H9 (cell line): ENCODE results near the gene GGT5. TPM values are rescaled to one million over a fixed set of nuclear protein-coding genes. Genes with fewer than 3 reads are reported as not detected.

Experiments used
- DNase-seq: peaks from one replicate; pipeline ENCODE4 v3.0.0-alpha.2; 2017
- H2AFZ ChIP-seq: one replicate; pipeline ENCODE4 v1.6.1; 2013; ENCODE audit warnings: mild to moderate bottlenecking, low read length, control low read depth, moderate library complexity
- H2AK5ac ChIP-seq: 2 replicates; pipeline ENCODE4 v1.6.1; 2013; ENCODE audit warnings: low read length, control low read depth, mixed read lengths; ENCODE audit not compliant: insufficient read length
- H2BK120ac ChIP-seq: one replicate; pipeline ENCODE4 v1.6.1; 2013; ENCODE audit warnings: low read depth, mild to moderate bottlenecking, low read length, control low read depth, inconsistent platforms; ENCODE audit not compliant: poor library complexity, severe bottlenecking
- H2BK12ac ChIP-seq: 2 replicates; pipeline ENCODE4 v1.6.1; 2013; ENCODE audit warnings: low read length, control low read depth, mixed read lengths, low read depth; ENCODE audit not compliant: insufficient read length
- H2BK15ac ChIP-seq: 2 replicates; pipeline ENCODE4 v1.6.1; 2013; ENCODE audit warnings: low read depth, low read length, control low read depth
- H2BK20ac ChIP-seq: one replicate; pipeline ENCODE4 v1.6.1; 2013; ENCODE audit warnings: low read depth, mild to moderate bottlenecking, low read length, control low read depth, inconsistent platforms; ENCODE audit not compliant: poor library complexity, severe bottlenecking
- H2BK5ac ChIP-seq: 2 replicates; pipeline ENCODE4 v1.6.1; 2013; ENCODE audit warnings: low read length, control low read depth, mixed read lengths; ENCODE audit not compliant: insufficient read length
- H3K14ac ChIP-seq: 2 replicates; pipeline ENCODE4 v1.6.1; 2013; ENCODE audit warnings: low read length, control low read depth; ENCODE audit not compliant: insufficient read depth
- H3K18ac ChIP-seq: 2 replicates; pipeline ENCODE4 v1.6.1; 2013; ENCODE audit warnings: low read depth, mild to moderate bottlenecking, mixed read lengths, low read length, control low read depth; ENCODE audit not compliant: insufficient read length
- H3K23ac ChIP-seq: 2 replicates; pipeline ENCODE4 v1.6.1; 2013; ENCODE audit warnings: low read length, control low read depth, mixed read lengths, low read depth; ENCODE audit not compliant: insufficient read length
- H3K23me2 ChIP-seq: 2 replicates; pipeline ENCODE4 v1.6.1; 2013; ENCODE audit warnings: low read depth, mild to moderate bottlenecking, mixed read lengths, low read length, control low read depth; ENCODE audit not compliant: insufficient read length, poor library complexity, severe bottlenecking
- H3K27ac ChIP-seq: 2 replicates; pipeline ENCODE4 v1.5.1; 2013; ENCODE audit warnings: low read length, control low read depth, mixed read lengths, low read depth; ENCODE audit not compliant: insufficient read length
- H3K27me3 ChIP-seq: 2 replicates; pipeline ENCODE4 v1.6.1; 2013; ENCODE audit warnings: low read length, control low read depth, inconsistent platforms; ENCODE audit not compliant: insufficient read depth
- H3K4ac ChIP-seq: 2 replicates; pipeline ENCODE4 v1.6.1; 2013; ENCODE audit warnings: low read depth, mild to moderate bottlenecking, control low read depth, inconsistent platforms, low read length, moderate library complexity
- H3K4me1 ChIP-seq: 2 replicates; pipeline ENCODE4 v1.6.1; 2013; ENCODE audit warnings: low read length, control low read depth, inconsistent platforms; ENCODE audit not compliant: insufficient read depth
- H3K4me2 ChIP-seq: 2 replicates; pipeline ENCODE4 v1.6.1; 2013; ENCODE audit warnings: low read length, control low read depth, mixed read lengths; ENCODE audit not compliant: insufficient read length, insufficient read depth
- H3K56ac ChIP-seq: 2 replicates; pipeline ENCODE4 v1.6.1; 2013; ENCODE audit warnings: low read depth, mild to moderate bottlenecking, mixed read lengths, low read length, control low read depth; ENCODE audit not compliant: insufficient read length
- H3K79me1 ChIP-seq: 2 replicates; pipeline ENCODE4 v1.6.1; 2013; ENCODE audit warnings: low read depth, mild to moderate bottlenecking, moderate library complexity, low read length, control low read depth, inconsistent platforms; ENCODE audit not compliant: insufficient read depth, poor library complexity, severe bottlenecking
- H3K79me2 ChIP-seq: 2 replicates; pipeline ENCODE4 v1.6.1; 2013; ENCODE audit warnings: low read length, control low read depth, inconsistent platforms; ENCODE audit not compliant: insufficient read depth
- H3K9ac ChIP-seq: 2 replicates; pipeline ENCODE4 v1.6.1; 2013; ENCODE audit warnings: low read length, control low read depth, mixed read lengths; ENCODE audit not compliant: insufficient read length; ENCODE audit errors: extremely low read depth
- H3K9me3 ChIP-seq: one replicate; pipeline ENCODE4 v1.6.1; 2013; ENCODE audit warnings: low read depth, low read length, inconsistent platforms; ENCODE audit not compliant: control insufficient read depth
- H3T11ph ChIP-seq: one replicate; pipeline ENCODE4 v1.6.1; 2013; ENCODE audit warnings: mild to moderate bottlenecking, low read length, control low read depth, inconsistent platforms
- H4K20me1 ChIP-seq: one replicate; pipeline ENCODE4 v1.6.1; 2013; ENCODE audit not compliant: control insufficient read depth, insufficient read length, insufficient read depth
- H4K5ac ChIP-seq: 2 replicates; pipeline ENCODE4 v1.6.1; 2013; ENCODE audit warnings: low read depth, mild to moderate bottlenecking, mixed read lengths, low read length, control low read depth; ENCODE audit not compliant: insufficient read length
- H4K8ac ChIP-seq: replicated peaks from 2 replicates; pipeline ENCODE4 v1.6.1; 2013; ENCODE audit warnings: low read length, control low read depth, mixed read lengths, low read depth; ENCODE audit not compliant: insufficient read length
- H4K91ac ChIP-seq: 2 replicates; pipeline ENCODE4 v1.6.1; 2013; ENCODE audit warnings: low read depth, mild to moderate bottlenecking, moderate library complexity, mixed read lengths, low read length, control low read depth; ENCODE audit not compliant: insufficient read length
- H3K27ac Mint-ChIP-seq, 3 experiments: 2 replicates in 2 of 3; 3 replicates in 1 of 3; pipeline ENCODE4 v1.8.0; 2020 to 2021; ENCODE audit warnings: mixed read lengths in 3 of 3, mild to moderate bottlenecking in 1 of 3, moderate library complexity in 1 of 3
- H3K27me3 Mint-ChIP-seq: 2 replicates; pipeline ENCODE4 v1.8.0; 2021; ENCODE audit warnings: low read depth, mild to moderate bottlenecking, moderate library complexity, mixed read lengths
- H3K36me3 Mint-ChIP-seq, 3 experiments: 2 replicates in 2 of 3; 3 replicates in 1 of 3; pipeline ENCODE4 v1.8.0; 2020 to 2021; ENCODE audit warnings: low read depth in 3 of 3, mixed read lengths in 3 of 3; ENCODE audit not compliant: insufficient read depth in 1 of 3
- H3K4me1 Mint-ChIP-seq, 2 experiments: 2 replicates each; pipeline ENCODE4 v1.8.0; 2020; ENCODE audit warnings: mixed read lengths in 2 of 2
- H3K4me3 Mint-ChIP-seq, 2 experiments: 2 replicates in 1 of 2; 3 replicates in 1 of 2; pipeline ENCODE4 v1.8.0; 2020 to 2021; ENCODE audit warnings: mild to moderate bottlenecking in 2 of 2, mixed read lengths in 2 of 2, moderate library complexity in 1 of 2
- H3K9me3 Mint-ChIP-seq, 2 experiments: 2 replicates in 1 of 2; 3 replicates in 1 of 2; pipeline ENCODE4 v1.8.0; 2020; ENCODE audit warnings: mild to moderate bottlenecking in 2 of 2, mixed read lengths in 2 of 2, moderate library complexity in 1 of 2
- WGBS: extraction: QIAGEN DNeasy Blood & Tissue Kit; methylation state at CpG from one replicate; pipeline ENCODE4 v1.1.7; 2013; ENCODE audit warnings: missing lambda C conversion rate, low lambda C conversion rate, mixed read lengths; ENCODE audit not compliant: insufficient read length; ENCODE audit errors: extremely low coverage; 5-methylcytosine and 5-hydroxymethylcytosine counted together
- total RNA-seq: library from RNA; stranded (reverse); gene quantifications from 2 replicates; pipeline ENCODE4 v1.2.1, GENCODE V29; 2021
- TF ChIP-seq, protein P1 (sequence below): fragments of 200-600 bp; sonication (generic); conservative IDR thresholded peaks from 3 replicates; pipeline ENCODE4 v1.8.0; 2021; ENCODE audit warnings: antibody characterized with exemption, mild to moderate bottlenecking

GGT5 gene
- total RNA-seq, 1 experiment from 2014 or later, result 0.20 TPM

DNA sequence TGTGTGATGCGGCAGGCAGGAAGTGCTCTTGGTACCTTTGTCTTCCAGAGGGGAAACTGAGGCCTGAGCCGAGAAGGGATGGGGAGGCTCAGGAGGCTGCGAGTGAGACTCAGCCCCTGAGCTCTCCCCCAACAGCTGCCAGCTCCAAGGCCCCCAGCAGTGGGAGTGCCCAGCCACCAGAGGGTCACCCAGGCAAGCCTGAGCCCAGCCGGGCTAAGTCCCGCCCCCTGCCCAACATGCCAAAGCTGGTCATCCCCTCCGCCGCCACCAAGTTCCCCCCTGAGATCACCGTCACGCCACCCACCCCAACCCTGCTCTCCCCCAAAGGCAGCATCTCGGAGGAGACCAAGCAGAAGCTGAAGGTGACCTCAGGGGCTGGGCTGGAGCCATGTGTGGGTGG, 67.4 kb downstream of the GGT5 start:
- H4K20me1 ChIP-seq, result no peaks in the 10 kb centered on the region
- WGBS, result no CpG with 5 or more reads among the region's 10 CpGs

More for the DNA sequence above, 67.4 kb downstream of the GGT5 start:
- Histone ChIP-seq H2BK120ac (no peak overlapping the region), H3T11ph (no peak overlapping the region), H3K79me2 (no peaks in the 10 kb centered on the region), H2BK12ac (no peak overlapping the region), H3K18ac (no peak overlapping the region), H3K27me3 (no peaks in the 10 kb centered on the region), H3K56ac (no peak overlapping the region), H2BK20ac (no peak overlapping the region), H4K5ac (no peak overlapping the region), H2AFZ (no peak overlapping the region), H4K91ac (no peak overlapping the region), H2AK5ac (no peak overlapping the region), H3K4ac (no peak overlapping the region), H3K4me1 (no peaks in the 10 kb centered on the region), H3K9ac (no peak overlapping the region), H3K14ac (no peak overlapping the region), H3K4me2 (no peak overlapping the region), H2BK15ac (no peak overlapping the region), H3K27ac (no peak overlapping the region), H4K8ac (no peak overlapping the region), H2BK5ac (no peak overlapping the region), H3K23me2 (no peaks in the 10 kb centered on the region), H3K9me3 (no peaks in the 10 kb centered on the region), H3K79me1 (no peaks in the 10 kb centered on the region), H3K23ac (no peak overlapping the region)
- H3K27me3 Mint-ChIP-seq, result no peaks in the 10 kb centered on the region; the same call in none of the 2 replicates
- no peaks in the 10 kb centered on the region; a peak in 2 of 5 replicates for H3K9me3 Mint-ChIP-seq
- H3K36me3 Mint-ChIP-seq, result peaks cover 2 to 23% (median 13%) of the 10 kb centered on the region in 3 experiments; a peak in 5 of 7 replicates
- no peak overlapping the region for H3K4me3 Mint-ChIP-seq
- no peak overlapping the region for H3K27ac Mint-ChIP-seq
- DNase-seq, result no peak
- peaks cover 10 to 22% of the 10 kb centered on the region in 2 experiments for H3K4me1 Mint-ChIP-seq
- TF ChIP-seq, protein P1, sequence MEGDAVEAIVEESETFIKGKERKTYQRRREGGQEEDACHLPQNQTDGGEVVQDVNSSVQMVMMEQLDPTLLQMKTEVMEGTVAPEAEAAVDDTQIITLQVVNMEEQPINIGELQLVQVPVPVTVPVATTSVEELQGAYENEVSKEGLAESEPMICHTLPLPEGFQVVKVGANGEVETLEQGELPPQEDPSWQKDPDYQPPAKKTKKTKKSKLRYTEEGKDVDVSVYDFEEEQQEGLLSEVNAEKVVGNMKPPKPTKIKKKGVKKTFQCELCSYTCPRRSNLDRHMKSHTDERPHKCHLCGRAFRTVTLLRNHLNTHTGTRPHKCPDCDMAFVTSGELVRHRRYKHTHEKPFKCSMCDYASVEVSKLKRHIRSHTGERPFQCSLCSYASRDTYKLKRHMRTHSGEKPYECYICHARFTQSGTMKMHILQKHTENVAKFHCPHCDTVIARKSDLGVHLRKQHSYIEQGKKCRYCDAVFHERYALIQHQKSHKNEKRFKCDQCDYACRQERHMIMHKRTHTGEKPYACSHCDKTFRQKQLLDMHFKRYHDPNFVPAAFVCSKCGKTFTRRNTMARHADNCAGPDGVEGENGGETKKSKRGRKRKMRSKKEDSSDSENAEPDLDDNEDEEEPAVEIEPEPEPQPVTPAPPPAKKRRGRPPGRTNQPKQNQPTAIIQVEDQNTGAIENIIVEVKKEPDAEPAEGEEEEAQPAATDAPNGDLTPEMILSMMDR, result no peak
